GM13977 (cell line): ENCODE results near the gene HHLA2.

ENCODE experiments used
- DNase-seq: peaks from one replicate; pipeline ENCODE4 v3.0.0; 2012; ENCODE audit warnings: low spot score
- in situ Hi-C: fragments of 300-500 bp; cut with MboI; formaldehyde crosslinking; loops from one replicate; pipeline ENCODE4 v1.12.0; 2022; ENCODE audit warnings: low sequenced_read_pairs, low pct_unique_long_range_greater_than_20kb, mixed read lengths, inconsistent platforms; ENCODE audit not compliant: unreplicated experiment
- TF ChIP-seq, protein P1 (sequence below): IDR thresholded peaks from 2 replicates; pipeline ENCODE4 v1.5.1; 2012; ENCODE audit warnings: mild to moderate bottlenecking, control low read depth; ENCODE audit not compliant: insufficient read depth; ENCODE audit errors: extremely low read depth, missing control alignments

The HHLA2 gene

DNA sequence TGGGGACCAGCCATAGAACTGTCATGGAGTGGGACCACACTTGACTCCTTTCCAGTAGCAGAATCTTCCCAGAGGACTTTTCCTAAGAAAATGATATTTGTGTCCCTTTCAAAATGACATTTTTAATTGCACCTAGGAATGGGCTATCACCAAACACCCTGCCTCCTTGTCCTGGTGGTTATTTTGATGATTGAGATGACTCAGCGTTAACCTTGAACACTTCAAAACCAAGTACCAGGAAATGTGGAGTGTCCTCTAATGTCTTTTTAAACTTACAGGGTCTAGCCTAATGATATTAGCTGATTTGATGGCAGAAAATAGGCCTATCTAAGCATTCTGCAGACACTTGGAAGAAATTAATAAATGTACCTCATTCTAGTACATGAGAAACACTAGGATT lies 90.7 kb downstream of the HHLA2 start:
- in situ Hi-C loops = no loop called here
- TF ChIP-seq, protein P1, sequence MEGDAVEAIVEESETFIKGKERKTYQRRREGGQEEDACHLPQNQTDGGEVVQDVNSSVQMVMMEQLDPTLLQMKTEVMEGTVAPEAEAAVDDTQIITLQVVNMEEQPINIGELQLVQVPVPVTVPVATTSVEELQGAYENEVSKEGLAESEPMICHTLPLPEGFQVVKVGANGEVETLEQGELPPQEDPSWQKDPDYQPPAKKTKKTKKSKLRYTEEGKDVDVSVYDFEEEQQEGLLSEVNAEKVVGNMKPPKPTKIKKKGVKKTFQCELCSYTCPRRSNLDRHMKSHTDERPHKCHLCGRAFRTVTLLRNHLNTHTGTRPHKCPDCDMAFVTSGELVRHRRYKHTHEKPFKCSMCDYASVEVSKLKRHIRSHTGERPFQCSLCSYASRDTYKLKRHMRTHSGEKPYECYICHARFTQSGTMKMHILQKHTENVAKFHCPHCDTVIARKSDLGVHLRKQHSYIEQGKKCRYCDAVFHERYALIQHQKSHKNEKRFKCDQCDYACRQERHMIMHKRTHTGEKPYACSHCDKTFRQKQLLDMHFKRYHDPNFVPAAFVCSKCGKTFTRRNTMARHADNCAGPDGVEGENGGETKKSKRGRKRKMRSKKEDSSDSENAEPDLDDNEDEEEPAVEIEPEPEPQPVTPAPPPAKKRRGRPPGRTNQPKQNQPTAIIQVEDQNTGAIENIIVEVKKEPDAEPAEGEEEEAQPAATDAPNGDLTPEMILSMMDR = no peak

DNA sequence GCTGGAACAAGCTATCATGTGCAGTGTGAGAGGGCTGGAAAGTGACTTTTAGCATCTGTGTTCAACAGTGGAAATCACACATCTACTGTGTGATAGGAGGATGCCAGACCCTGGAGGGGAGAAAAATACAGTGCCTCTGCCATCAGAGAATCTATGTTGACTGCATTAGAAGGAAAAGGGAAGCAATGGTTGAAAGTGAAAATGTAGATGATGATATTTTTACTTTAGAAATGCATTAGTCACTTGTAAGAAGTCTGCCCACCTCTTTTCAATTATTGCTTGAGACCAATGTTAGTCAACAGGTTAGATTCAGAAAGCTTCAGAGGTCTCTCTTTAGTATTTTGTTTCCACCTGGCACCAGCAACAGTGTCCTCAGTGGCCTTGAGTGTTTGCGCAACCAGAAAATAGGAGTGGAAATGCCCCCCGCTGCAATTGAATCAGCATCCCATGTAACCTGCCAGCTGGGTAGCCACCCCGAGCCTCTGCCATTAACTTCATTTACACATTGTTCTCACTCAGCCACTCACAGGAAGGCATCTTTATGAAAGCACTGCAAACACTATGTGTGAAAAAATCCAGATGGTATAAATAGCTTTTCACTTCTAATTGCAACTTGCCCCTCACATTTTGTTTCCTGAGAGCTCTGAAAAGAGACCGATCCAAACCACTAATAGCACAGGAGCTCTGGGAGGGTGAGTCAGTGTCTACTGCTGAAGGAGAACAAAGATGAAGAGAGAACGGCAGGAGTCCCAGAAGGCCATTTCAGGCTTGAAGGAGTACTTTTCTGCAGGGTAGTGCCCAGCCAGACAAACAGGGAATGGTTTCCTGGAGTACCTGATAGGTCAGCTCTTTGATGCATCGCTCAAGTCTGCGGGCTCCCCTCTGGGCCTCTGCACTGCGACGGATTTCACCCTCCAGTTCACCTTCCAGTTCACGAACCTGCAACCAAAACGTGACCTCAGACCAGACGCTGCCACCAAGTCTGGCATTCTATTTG lies 92.1 kb downstream of the HHLA2 start:
- TF ChIP-seq, protein P1 = no peak
- in situ Hi-C loops = no loop called here
- peak; percentile 18 for DNase-seq

More for the DNA sequence above, 90.7 kb downstream of the HHLA2 start:
- no peak for DNase-seq

DNA sequence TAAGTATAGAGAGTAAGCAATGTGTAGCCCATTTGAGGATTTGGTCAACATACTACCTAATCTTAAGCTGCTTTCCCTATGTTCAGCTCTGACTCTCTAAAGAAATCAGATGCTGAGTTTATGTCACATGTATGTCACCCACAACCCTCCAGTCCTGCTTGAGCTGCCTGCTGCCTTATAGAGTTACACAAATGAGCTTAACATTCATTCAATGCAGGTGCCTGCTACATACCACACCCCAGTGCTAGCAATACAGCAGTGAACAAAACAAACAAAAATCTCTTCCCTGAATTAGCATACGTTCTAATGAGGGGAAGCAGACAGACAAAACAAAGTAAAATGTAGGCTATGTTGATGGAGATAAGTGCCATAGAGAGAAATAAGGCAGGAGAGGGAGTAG lies 93.0 kb downstream of the HHLA2 start:
- no peak for DNase-seq
- TF ChIP-seq, protein P1 = no peak
- in situ Hi-C loops = no loop called here

DNA sequence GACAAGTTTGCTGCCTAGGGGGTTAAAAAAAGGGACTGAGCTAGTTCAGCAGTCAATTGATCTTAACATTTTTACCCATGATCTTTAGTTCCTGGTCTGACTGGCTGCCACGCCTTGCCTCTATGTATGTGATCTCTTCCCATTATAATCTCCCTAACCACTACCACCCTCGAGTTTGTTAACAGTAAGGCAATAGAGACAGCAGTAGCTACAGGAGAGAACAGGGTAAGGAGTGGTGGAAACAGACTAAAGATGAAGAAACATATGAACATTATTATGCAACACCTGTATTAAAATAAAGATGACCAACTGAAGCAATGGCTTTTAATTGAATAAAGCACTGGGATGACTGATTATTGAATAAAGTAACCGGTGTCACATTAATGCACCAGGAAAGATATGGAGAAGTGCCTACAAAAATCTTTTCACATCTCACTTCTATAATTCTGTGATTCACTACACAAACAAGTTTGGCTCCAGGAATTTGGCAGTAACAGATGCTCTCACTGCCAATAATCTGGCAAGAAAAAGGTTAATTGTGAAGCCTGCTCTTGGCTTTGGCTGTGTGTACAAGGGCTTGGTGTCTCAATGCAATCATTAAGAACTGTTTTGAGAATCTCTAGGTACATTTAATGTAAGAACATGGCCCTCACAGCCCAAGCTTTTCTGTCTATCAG lies 95.7 kb downstream of the HHLA2 start:
- DNase-seq = no peak
- in situ Hi-C loops = no loop called here
- TF ChIP-seq, protein P1 = no peak

DNA sequence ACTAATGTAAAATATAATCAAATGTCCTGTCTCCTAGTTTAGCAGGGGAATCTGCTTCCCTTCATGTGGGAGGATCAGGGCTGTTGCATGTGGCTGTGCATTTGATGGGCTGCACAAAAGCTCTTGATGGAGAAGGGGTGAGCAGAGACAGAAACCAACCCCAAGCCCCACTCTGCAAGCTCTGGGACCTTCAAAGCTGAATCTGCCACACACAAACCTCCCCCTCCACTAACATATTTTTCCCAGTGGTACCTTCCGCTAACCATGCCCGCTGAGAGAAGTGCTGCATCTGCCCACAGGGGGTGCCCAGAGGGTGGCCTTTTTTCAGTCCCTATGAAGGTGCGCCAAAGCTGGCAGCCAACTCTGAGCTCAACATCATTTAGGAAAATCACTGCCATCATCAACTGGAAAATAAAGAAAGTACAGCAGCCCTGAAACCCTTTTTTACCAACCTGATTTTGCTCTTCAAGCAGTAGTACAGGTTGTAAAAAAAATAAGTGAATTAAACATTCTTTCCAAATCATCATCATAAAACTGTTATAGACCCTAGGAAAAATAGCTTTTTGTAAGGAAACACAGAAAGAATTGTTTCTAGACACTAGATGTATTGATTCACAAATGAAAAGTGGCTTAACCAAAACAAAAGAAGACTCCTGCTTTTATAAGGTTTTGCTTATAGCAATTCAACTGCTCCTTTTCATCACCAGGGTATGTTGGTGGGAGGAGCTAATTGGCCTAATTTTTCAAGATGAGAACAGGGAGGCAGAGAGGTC lies 97.0 kb downstream of the HHLA2 start:
- TF ChIP-seq, protein P1 = no peak
- DNase-seq = no peak

DNA sequence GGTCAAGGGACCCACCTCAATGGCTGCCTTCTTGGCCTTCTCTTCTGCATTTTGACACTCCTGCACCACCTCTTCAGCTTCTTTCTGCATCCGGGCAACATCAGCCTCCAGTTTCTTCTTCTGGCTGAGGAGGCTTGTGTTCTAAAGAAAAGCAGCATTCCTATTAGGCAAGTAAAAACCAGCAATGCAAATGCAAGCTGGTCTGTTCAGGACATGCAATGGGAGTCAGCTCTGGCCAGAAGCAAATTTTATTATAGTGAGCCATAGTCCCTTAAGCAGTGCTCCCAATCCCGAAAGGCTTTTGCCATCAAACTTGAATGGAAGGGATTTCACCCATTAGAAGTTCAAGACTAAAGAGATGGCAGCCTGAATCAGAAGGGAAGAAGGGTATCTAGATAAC lies 97.7 kb downstream of the HHLA2 start:
- in situ Hi-C loops = no loop called here
- TF ChIP-seq, protein P1 = no peak
- DNase-seq = no peak

More for the DNA sequence above, 97.0 kb downstream of the HHLA2 start:
- in situ Hi-C loops = no loop called here
